ENCODE results near the gene ZC3H4.
"Not testable (repeated sequence)": the region's sequence is repeated elsewhere in the genome, so short reads cannot be mapped to it uniquely, and the experiment has no call there.

The ZC3H4 gene

GRCh38 chr19:47066376-47067214, 47.0 kb downstream of the ZC3H4 start:
- in situ Hi-C loops (cut with HindIII; ENCODE audit: low pct_unique_long_range_greater_than_20kb, low sequenced_read_pairs) = no loop called here
- TF ChIP-seq JUND (IDR thresholded peaks at IDR 0.05; ENCODE audit: low read depth) = no peak

GRCh38 chr19:47065242-47065641, 48.3 kb downstream of the ZC3H4 start:
- no peak for TF ChIP-seq JUND (IDR thresholded peaks at IDR 0.05; ENCODE audit: low read depth)
- in situ Hi-C loops (cut with HindIII; ENCODE audit: low pct_unique_long_range_greater_than_20kb, low sequenced_read_pairs) = no loop called here
- DNase-seq (ENCODE audit: low read depth in 1 of 2, low spot score in 1 of 2) = no peak

More at GRCh38 chr19:47066376-47067214, 47.0 kb downstream of the ZC3H4 start:
- no peak for DNase-seq (ENCODE audit: low read depth in 1 of 2, low spot score in 1 of 2)

DNA sequence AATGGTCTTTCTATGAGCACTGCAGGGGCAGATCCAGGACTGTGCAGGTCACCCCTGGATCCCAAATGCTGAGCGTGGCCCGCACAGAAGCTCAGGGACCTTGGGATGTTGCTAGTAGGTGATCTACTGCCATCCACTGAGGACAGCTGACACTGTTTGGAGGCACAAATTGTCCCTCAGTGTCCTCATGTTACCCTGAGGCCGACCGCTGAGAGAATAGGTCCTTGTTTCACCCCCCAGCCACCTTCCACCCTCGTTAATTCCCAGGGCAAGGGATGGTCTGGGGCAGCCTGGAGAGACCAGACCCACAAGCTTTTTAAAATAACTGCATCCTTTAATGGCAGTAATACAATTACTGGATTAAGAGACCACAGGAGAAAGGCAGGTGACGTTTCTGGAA, 49.7 kb downstream of the ZC3H4 start:
- in situ Hi-C loops (cut with HindIII; ENCODE audit: low pct_unique_long_range_greater_than_20kb, low sequenced_read_pairs) = no loop called here
- DNase-seq (ENCODE audit: low read depth in 1 of 2, low spot score in 1 of 2) = no peak
- TF ChIP-seq JUND (IDR thresholded peaks at IDR 0.05; ENCODE audit: low read depth) = no peak

GRCh38 chr19:47058621-47059022, 55.0 kb downstream of the ZC3H4 start:
- in situ Hi-C loops (cut with HindIII; ENCODE audit: low pct_unique_long_range_greater_than_20kb, low sequenced_read_pairs) = no loop called here
- DNase-seq (ENCODE audit: low read depth in 1 of 2, low spot score in 1 of 2) = no peak
- no peak for TF ChIP-seq JUND (IDR thresholded peaks at IDR 0.05; ENCODE audit: low read depth)

- no peak for TF ChIP-seq JUND (IDR thresholded peaks at IDR 0.05; ENCODE audit: low read depth)
- in situ Hi-C loops (cut with HindIII; ENCODE audit: low pct_unique_long_range_greater_than_20kb, low sequenced_read_pairs) = no loop called here
- DNase-seq (ENCODE audit: low read depth in 1 of 2, low spot score in 1 of 2) = no peak
Observed at GRCh38 chr19:47057328-47057727, 56.2 kb downstream of the ZC3H4 start.

DNA sequence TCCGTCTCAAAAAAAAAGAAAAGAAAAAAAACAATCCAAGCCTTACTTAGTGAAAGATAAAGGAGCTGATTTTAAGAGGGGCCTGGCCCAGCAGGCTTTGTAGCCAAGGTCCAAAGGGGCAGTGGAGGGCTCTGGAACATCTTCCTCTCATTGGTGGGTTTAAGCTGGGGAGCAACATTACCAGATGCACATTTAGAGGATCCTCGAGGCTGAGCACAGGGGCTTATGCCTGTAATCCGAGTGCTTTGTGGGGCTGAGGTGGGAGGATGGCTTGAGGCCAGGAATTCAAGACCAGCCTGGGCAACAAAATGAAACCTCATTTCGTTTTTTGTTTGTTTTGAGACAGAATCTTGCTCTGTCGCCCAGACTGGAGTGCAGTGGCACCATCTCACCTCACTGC, 57.2 kb downstream of the ZC3H4 start:
- in situ Hi-C loops (cut with HindIII; ENCODE audit: low pct_unique_long_range_greater_than_20kb, low sequenced_read_pairs) = no loop called here
- DNase-seq (ENCODE audit: low read depth in 1 of 2, low spot score in 1 of 2) = no peak
- TF ChIP-seq JUND (IDR thresholded peaks at IDR 0.05; ENCODE audit: low read depth) = no peak

- in situ Hi-C loops (cut with HindIII; ENCODE audit: low pct_unique_long_range_greater_than_20kb, low sequenced_read_pairs); DNase-seq (ENCODE audit: low read depth in 1 of 2, low spot score in 1 of 2): not testable (repeated sequence)
Observed at GRCh38 chr19:47050562-47050961, 63.0 kb downstream of the ZC3H4 start.

- DNase-seq (ENCODE audit: low read depth in 1 of 2, low spot score in 1 of 2) = peak in 1 of 2 experiments; percentile 31
- no peak for TF ChIP-seq JUND (IDR thresholded peaks at IDR 0.05; ENCODE audit: low read depth)
- in situ Hi-C loops (cut with HindIII; ENCODE audit: low pct_unique_long_range_greater_than_20kb, low sequenced_read_pairs) = no loop called here
Observed at GRCh38 chr19:47049307-47049700, 64.3 kb downstream of the ZC3H4 start.

DNA sequence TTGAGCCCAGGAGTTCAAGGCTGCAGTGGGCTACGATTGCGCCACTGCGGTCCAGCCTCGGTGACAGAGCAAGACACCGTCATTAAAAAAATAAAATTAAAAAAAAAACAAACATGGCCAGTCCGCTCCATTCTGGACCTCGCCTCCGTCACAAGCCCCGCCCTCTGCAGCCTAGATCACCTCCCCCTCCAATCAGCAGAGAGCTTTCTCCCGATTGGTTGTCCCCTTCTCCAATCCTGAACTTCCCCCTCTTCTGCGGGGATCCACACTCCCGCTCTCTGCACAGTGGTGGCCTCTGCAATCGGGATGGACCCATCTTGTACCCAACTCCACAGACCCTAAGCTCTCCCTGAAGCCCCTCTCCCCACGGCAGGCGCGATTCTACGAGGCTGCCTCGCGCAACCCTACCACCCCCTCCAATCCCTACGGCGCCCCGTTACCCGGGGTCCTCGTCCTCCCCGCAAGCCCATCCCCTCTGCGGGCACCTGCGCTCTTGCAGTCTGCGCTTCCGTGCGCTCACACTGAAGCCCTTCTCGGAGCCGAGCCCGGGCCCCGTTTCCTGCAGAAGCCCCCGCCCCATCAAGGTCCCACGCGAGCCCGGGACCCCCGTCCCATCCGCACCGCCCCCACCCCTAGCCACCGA, 65.7 kb downstream of the ZC3H4 start:
- in situ Hi-C loops (cut with HindIII; ENCODE audit: low pct_unique_long_range_greater_than_20kb, low sequenced_read_pairs) = no loop called here
- no peak for TF ChIP-seq JUND (IDR thresholded peaks at IDR 0.05; ENCODE audit: low read depth)
- peak; percentile 89 to 93 for DNase-seq (ENCODE audit: low read depth in 1 of 2, low spot score in 1 of 2)

- no peak for DNase-seq (ENCODE audit: low read depth in 1 of 2, low spot score in 1 of 2)
- in situ Hi-C loops (cut with HindIII; ENCODE audit: low pct_unique_long_range_greater_than_20kb, low sequenced_read_pairs) = no loop called here
- TF ChIP-seq JUND (IDR thresholded peaks at IDR 0.05; ENCODE audit: low read depth) = no peak
Observed at GRCh38 chr19:47047272-47047762, 66.3 kb downstream of the ZC3H4 start.

DNA sequence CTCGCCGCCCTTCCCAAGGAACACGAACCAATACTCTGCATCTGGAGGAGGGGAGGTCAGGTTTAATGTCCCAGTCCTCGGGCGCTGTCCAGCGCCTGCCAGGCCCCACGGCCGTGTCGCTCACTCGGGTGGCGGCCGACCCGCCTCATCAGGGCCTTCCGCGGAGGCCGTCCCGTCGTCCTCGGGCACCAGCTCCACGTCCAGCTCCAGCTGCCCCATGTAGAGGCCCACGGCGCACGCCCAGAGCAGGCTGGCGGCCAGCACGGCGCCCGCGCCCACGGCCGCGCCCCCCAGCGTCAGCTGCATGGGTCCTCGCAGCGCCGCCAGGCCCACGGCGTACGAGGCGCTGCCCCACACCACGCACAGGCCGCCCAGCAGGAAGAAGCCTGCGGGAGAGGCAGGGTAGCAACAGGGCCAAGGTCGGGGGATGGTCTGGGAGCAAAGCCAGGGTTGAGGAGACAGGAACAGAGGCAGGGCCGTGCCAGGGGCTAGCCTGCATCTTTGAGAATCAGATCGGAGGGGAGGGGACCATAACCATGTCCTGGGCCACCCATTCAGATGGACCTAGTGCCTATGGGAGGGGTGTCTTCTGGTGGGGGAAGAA, 67.6 kb downstream of the ZC3H4 start:
- in situ Hi-C loops (cut with HindIII; ENCODE audit: low pct_unique_long_range_greater_than_20kb, low sequenced_read_pairs) = no loop called here
- no peak for DNase-seq (ENCODE audit: low read depth in 1 of 2, low spot score in 1 of 2)
- TF ChIP-seq JUND (IDR thresholded peaks at IDR 0.05; ENCODE audit: low read depth) = no peak

DNA sequence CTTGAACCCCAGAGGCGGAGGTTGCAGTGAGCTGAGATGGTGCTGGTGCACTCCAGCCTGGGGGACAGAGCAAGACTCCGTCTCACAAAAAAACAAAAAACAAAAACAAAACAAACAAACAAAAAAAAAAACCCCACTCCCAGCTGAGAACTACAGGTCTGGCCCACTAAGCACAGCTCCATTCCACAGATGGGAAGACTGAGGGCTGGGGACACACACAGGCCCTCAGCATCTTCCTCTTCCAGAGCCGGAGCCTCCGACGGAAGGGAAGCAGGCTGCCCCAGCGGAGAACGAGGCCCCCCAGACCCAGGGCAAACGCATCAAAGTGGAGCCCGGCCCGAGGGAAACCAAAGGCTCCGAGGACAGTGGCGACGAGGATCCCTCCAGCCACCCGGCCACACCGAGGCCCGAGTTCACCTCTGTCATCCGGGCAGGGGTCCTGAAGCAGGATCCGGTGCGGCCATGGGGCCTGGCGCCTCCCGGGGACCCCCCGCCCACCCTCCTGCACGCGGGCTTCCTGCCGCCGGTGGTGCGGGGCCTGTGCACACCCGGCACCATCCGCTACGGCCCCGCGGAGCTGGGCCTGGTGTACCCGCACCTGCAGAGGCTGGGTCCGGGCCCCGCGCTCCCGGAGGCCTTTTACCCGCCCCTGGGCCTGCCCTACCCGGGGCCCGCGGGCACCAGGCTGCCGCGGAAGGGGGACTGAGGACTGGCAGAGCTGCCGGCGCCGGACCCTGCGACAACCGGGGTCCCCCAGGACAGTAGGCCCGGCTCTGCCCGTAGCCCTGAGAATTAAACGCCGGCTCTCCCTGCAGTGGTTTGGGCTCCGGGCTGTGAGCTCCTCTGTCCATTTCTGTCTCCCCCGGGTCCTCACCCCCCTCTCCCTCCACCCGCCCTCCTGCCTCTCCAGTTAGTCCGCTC, 68.4 kb downstream of the ZC3H4 start:
- TF ChIP-seq JUND (IDR thresholded peaks at IDR 0.05; ENCODE audit: low read depth) = no peak
- no peak for DNase-seq (ENCODE audit: low read depth in 1 of 2, low spot score in 1 of 2)
- in situ Hi-C loops (cut with HindIII; ENCODE audit: low pct_unique_long_range_greater_than_20kb, low sequenced_read_pairs) = no loop called here

All from T47D (cell line).